LoVo (cell line): ENCODE results near the gene SV2C.

Experiments
- DNase-seq: peaks from one replicate; pipeline ENCODE4 v3.0.0-alpha.2; 2016; ENCODE audit warnings: low spot score

The SV2C gene

GRCh38 chr5:76380346-76381066, 297.3 kb downstream of the SV2C start:
- no peak for DNase-seq

- no peak for DNase-seq
Observed at GRCh38 chr5:76383126-76383832, 300.1 kb downstream of the SV2C start.

- DNase-seq: no peak
Observed at GRCh38 chr5:76384189-76384588, 301.0 kb downstream of the SV2C start.

- DNase-seq: no peak
Observed at GRCh38 chr5:76384705-76385104, 301.5 kb downstream of the SV2C start.

GRCh38 chr5:76385540-76385939, 302.4 kb downstream of the SV2C start:
- no peak for DNase-seq

DNA sequence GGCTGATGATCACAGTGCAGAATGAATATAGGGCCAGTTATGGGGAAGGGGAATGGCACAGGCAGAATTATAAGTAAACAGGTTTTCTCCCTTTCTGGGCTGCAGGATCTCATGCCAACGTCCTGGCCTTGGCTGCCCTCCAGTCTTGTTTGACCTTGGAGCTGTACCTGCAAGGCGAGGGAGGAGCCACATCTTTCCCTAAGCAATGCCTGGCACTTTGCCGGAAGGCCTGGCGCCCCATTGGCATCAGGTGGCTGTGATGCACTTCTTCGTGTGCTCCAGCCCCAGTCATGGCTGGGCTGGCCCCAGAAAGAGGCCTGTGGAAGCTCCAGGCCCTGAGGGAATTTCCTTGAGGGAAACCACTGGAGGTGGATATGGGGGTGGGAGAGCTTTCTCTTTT, 303.2 kb downstream of the SV2C start:
- DNase-seq: no peak

DNA sequence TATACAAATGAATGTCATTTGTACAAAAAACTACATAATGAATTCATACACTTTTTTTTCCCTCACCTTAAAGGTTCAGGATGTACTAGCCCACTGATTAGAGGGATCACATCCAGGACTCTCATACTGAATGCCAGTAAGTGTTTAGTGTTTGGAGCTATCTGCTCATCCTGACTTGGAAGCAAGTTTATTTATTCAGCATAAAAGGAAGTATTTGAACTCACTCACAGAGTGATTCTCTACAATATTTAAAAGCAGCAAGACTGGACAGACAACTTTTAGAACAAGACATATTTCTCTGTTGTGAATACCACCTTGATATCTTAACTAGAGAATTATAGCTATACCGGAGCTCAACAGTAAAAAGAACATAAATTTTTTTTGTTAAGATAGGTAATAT, 305.1 kb downstream of the SV2C start:
- no peak for DNase-seq

DNA sequence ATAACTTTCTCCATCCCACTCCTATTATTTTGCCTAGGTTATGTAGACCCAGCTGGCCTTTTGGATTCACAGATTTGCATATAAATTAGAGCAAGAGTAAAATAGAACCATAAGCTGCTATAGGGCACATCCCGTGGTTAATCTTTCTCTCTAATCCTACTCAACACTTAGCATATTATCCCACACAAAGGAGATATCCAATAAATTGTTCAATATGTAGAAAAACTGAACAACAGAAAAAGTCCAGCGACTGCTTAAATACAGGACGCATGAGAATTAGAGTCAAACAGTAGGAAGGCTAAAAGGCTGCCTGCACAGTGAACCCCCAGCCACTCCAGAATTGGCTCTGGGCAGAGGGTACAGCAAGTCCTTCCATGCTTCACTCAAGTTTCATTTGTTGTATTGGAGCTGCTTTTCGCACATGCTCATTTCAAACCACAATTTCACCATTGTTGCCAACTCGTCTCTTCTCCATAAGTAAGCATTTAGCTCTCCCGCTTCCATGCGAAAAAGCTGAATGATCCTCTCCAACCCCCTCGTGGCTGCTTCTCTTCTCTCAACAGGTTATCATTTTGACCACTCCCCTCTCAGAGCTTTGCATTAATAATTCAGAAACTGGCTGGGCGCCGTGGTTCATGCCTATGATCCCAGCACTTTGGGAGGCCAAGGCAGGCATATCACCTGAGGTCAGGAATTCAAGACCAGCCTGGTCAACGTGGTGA, 305.8 kb downstream of the SV2C start:
- DNase-seq: no peak

- DNase-seq: no peak
Observed at GRCh38 chr5:76389513-76390154, 306.5 kb downstream of the SV2C start.

DNA sequence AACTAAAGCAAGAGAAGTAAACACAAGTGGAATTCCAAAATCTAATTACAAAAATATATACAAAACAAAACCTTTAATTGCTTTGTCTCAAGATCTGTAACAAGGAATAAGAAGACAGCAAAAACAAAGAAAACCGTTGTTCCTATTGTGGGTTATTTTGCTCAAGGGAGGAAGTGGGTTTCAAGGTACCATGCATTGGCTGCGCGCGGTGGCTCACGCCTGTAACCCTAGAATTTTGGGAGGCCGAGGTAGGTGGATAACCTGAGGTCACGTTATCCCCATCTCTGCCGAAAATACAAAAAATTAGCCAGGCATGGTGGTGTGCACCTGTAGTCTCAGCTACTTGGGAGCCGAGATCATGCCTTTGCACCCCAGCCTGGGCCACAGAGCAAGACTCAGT, 307.8 kb downstream of the SV2C start:
- DNase-seq: no peak

GRCh38 chr5:76393035-76393680, 310.0 kb downstream of the SV2C start:
- no peak for DNase-seq

DNA sequence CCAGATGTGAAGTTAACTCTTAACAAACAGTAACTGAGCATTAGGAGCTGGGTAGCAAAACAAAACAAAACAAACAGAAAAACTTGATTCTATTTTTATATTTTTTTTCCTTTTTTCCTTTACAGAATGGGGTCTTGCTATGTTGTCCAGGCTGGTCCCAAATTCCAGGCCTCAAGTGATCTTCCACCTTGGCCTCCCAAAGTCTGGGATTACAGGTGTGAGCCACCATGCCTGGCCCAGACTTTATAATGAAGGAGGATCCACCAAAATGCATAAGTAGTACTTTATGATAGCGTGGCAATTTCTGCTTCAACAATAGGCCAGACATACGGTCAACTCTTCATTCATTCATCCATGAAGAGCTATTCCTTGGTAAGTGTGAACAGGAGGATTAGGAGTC, 314.0 kb downstream of the SV2C start:
- DNase-seq: no peak

DNA sequence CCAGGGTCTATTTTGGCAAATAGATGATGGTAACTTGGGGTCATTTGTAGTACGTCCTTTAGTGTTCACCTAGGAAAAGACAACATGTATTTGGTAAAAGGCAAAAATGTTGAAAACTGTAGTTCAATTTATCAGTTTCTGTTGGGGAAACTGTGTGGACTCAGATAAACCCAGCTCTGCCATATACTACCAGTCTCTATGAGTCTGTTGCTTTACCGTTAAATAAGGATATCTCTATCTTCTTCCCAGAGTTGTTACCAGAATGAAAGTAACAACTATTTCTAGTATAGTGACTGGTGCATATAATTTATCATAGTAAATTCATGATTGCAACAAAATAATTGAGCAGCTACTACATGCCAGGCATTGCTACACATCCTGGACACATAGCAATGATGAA, 316.1 kb downstream of the SV2C start:
- no peak for DNase-seq

- no peak for DNase-seq
Observed at GRCh38 chr5:76400466-76400865, 317.3 kb downstream of the SV2C start.

GRCh38 chr5:76401801-76402250, 318.6 kb downstream of the SV2C start:
- no peak for DNase-seq

DNA sequence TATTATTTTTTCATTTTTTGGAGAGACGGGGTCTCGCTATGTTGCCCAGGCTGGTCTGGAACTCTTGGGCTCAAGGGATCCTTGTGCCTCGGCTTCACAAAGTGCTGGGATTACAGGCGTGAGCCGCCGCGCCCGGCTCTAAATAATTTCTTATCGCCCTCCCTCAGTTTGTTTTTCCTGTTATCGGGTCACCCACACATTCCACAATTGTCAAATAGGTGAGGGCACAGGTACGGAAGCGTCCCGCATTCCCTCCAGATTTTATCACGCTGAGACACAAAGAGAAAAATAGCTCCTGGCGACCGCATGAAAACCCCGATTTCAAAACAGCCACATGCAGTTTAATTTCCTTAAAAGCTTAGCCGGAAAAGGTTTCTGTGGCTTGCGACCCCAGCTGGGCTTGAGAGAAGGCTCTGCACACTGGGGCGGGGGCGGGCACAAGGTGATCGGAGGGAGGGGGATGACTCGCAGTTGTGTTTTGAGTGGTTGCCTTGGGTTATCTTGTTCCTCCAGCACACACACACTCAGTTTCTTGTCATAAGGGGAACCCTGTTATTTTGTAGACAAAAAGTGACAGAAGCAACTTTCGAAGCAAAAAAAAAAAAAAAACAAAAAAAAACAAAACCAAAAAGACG, 319.2 kb downstream of the SV2C start:
- peak; percentile 54 for DNase-seq

DNA sequence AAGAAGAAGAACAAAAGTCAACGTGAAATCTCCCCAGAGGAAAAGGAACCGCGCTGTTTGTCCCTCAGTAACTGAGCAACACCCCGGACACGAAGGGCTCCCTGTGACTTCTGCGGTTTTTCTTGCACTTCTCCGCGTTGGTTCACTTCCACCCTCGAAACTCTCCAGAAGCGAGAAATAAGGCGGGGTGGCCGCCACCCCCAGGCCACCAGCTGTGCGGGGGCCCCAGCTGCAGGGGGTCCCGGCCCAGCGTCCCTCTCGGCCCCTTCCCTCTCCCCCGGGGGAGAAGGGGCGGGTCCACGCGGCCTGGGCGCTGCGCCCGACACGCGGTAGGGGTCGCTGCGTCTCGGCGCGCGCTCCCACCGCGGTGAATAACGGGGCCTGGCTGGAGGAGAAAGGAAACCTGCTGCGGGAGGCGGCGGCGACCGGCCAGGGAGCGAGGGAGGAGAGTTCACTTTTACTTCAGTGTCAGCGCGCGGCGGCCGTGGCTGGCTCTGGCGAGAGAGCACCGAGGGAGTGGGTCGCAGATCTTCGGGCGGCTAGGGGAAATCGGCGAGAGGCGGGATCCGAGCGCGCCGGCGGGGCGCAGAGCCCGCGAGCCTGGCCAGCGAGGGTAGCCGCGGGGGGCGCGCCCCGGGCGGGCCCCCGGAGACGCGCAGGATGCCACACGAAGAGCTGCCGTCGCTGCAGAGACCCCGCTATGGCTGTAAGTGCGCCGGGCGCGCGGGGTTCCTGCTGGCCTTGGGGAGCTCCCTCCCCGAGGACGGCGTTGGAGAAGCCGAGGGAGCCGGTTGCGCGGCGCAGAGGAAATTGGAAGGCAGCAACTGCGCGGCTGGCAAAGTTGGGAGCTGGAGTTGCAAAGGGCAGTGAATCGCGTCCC, 319.9 kb downstream of the SV2C start, which contains the start of gene IQGAP2:
Gene IQGAP2 (plus strand): TSS at position 400 of the 880 bp plus-strand sequence. CDS start 261 bp downstream, at position 661.
- DNase-seq: peak; percentile 87
